Measurements from ENCODE around the gene GABRB2.

DNA sequence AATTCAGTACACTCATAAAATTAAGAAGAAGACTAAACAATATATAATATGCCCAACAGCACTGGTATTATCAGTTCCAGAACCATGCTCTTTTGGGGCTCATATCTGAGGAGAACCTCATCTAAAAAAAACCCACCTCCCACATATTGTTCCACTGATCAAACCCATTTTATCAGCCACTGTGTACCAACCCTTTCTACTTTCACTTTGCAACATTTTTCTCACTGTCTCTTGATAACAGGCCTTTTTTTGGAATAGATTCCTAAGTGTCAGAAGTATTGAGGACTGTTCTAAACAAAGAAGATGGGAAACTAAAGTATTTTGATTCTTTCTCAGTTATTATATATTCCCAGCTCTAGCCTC, 173.2 kb downstream of the GABRB2 start:
- TF ChIP-seq, protein P1, sequence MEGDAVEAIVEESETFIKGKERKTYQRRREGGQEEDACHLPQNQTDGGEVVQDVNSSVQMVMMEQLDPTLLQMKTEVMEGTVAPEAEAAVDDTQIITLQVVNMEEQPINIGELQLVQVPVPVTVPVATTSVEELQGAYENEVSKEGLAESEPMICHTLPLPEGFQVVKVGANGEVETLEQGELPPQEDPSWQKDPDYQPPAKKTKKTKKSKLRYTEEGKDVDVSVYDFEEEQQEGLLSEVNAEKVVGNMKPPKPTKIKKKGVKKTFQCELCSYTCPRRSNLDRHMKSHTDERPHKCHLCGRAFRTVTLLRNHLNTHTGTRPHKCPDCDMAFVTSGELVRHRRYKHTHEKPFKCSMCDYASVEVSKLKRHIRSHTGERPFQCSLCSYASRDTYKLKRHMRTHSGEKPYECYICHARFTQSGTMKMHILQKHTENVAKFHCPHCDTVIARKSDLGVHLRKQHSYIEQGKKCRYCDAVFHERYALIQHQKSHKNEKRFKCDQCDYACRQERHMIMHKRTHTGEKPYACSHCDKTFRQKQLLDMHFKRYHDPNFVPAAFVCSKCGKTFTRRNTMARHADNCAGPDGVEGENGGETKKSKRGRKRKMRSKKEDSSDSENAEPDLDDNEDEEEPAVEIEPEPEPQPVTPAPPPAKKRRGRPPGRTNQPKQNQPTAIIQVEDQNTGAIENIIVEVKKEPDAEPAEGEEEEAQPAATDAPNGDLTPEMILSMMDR (conservative IDR thresholded peaks at IDR 0.05; ENCODE audit: low read length) = no peak
- no peak for TF ChIP-seq EZH2phosphoT487 (IDR thresholded peaks at IDR 0.05; ENCODE audit: borderline replicate concordance, low read depth, low read length)
